ENCODE results near the gene BTBD2.
"Not testable (repeated sequence)": the region's sequence is repeated elsewhere in the genome, so short reads cannot be mapped to it uniquely, and the experiment has no call there.

The BTBD2 gene

GRCh38 chr19:1991018-1991913 lies 24.2 kb downstream of the BTBD2 start:
- Histone ChIP-seq H3K4me1 (ENCODE audit: control insufficient read depth in 1 of 2, insufficient read depth in 2 of 2, low read length in 2 of 2) (no peaks in the 10 kb centered on the region), H3K27me3 (ENCODE audit: control insufficient read depth in 1 of 2, insufficient read depth in 2 of 2, low read length in 2 of 2) (no peaks in the 10 kb centered on the region), H3K27ac (ENCODE audit: low read depth, low read length) (no peak overlapping the region), H3K9me3 (ENCODE audit: control insufficient read depth in 1 of 2, low read length in 2 of 2) (no peaks in the 10 kb centered on the region), H3K4me3 (ENCODE audit: low read depth in 1 of 2, low read length in 2 of 2) (no peak overlapping the region), H3K9ac (ENCODE audit: low read depth in 1 of 2, low read length in 2 of 2) (no peak overlapping the region), H3K36me3 (ENCODE audit: control insufficient read depth in 1 of 2, insufficient read depth in 2 of 2, low read length in 2 of 2) (peaks cover 25 to 56% of the 10 kb centered on the region in 2 donors)

- H3K9ac ChIP-seq (ENCODE audit: low read depth in 1 of 2, low read length in 2 of 2): no peak overlapping the region
These were observed 25.1 kb downstream of the BTBD2 start for GRCh38 chr19:1990230-1991017.

GRCh38 chr19:1989513-1990229 lies 25.8 kb downstream of the BTBD2 start:
- Histone ChIP-seq H3K4me3 (ENCODE audit: low read depth in 1 of 2, low read length in 2 of 2) (no peak overlapping the region), H3K9ac (ENCODE audit: low read depth in 1 of 2, low read length in 2 of 2) (no peak overlapping the region), H3K36me3 (ENCODE audit: control insufficient read depth in 1 of 2, insufficient read depth in 2 of 2, low read length in 2 of 2) (peaks cover 24 to 65% of the 10 kb centered on the region in 2 donors), H3K27ac (ENCODE audit: low read depth, low read length) (no peak overlapping the region), H3K4me1 (ENCODE audit: control insufficient read depth in 1 of 2, insufficient read depth in 2 of 2, low read length in 2 of 2) (no peaks in the 10 kb centered on the region), H3K9me3 (ENCODE audit: control insufficient read depth in 1 of 2, low read length in 2 of 2) (no peaks in the 10 kb centered on the region), H3K27me3 (ENCODE audit: control insufficient read depth in 1 of 2, insufficient read depth in 2 of 2, low read length in 2 of 2) (no peaks in the 10 kb centered on the region)

More at GRCh38 chr19:1990230-1991017, 25.1 kb downstream of the BTBD2 start:
- no peaks in the 10 kb centered on the region for H3K4me1 ChIP-seq (ENCODE audit: control insufficient read depth in 1 of 2, insufficient read depth in 2 of 2, low read length in 2 of 2)
- no peaks in the 10 kb centered on the region for H3K9me3 ChIP-seq (ENCODE audit: control insufficient read depth in 1 of 2, low read length in 2 of 2)
- H3K36me3 ChIP-seq (ENCODE audit: control insufficient read depth in 1 of 2, insufficient read depth in 2 of 2, low read length in 2 of 2): peaks cover 24 to 58% of the 10 kb centered on the region in 2 donors
- H3K27ac ChIP-seq (ENCODE audit: low read depth, low read length): no peak overlapping the region
- no peak overlapping the region for H3K4me3 ChIP-seq (ENCODE audit: low read depth in 1 of 2, low read length in 2 of 2)
- no peaks in the 10 kb centered on the region for H3K27me3 ChIP-seq (ENCODE audit: control insufficient read depth in 1 of 2, insufficient read depth in 2 of 2, low read length in 2 of 2)

- H3K9ac ChIP-seq (ENCODE audit: low read depth in 1 of 2, low read length in 2 of 2); H3K27ac ChIP-seq (ENCODE audit: low read depth, low read length); H3K4me1 ChIP-seq (ENCODE audit: control insufficient read depth in 1 of 2, insufficient read depth in 2 of 2, low read length in 2 of 2); H3K27me3 ChIP-seq (ENCODE audit: control insufficient read depth in 1 of 2, insufficient read depth in 2 of 2, low read length in 2 of 2); H3K4me3 ChIP-seq (ENCODE audit: low read depth in 1 of 2, low read length in 2 of 2); H3K9me3 ChIP-seq (ENCODE audit: control insufficient read depth in 1 of 2, low read length in 2 of 2): not testable (repeated sequence)
- H3K36me3 ChIP-seq (ENCODE audit: control insufficient read depth in 1 of 2, insufficient read depth in 2 of 2, low read length in 2 of 2): peaks cover 24 to 69% of the 10 kb centered on the region in 2 donors
These were observed 27.1 kb downstream of the BTBD2 start for GRCh38 chr19:1988464-1988863.

GRCh38 chr19:1987197-1988187 lies 28.0 kb downstream of the BTBD2 start:
- peaks cover 24 to 66% of the 10 kb centered on the region in 2 donors for H3K36me3 ChIP-seq (ENCODE audit: control insufficient read depth in 1 of 2, insufficient read depth in 2 of 2, low read length in 2 of 2)
- no peaks in the 10 kb centered on the region for H3K27me3 ChIP-seq (ENCODE audit: control insufficient read depth in 1 of 2, insufficient read depth in 2 of 2, low read length in 2 of 2)
- no peak overlapping the region for H3K9ac ChIP-seq (ENCODE audit: low read depth in 1 of 2, low read length in 2 of 2)
- H3K4me3 ChIP-seq (ENCODE audit: low read depth in 1 of 2, low read length in 2 of 2): no peak overlapping the region
- H3K4me1 ChIP-seq (ENCODE audit: control insufficient read depth in 1 of 2, insufficient read depth in 2 of 2, low read length in 2 of 2): no peaks in the 10 kb centered on the region
- H3K27ac ChIP-seq (ENCODE audit: low read depth, low read length): no peak overlapping the region
- no peaks in the 10 kb centered on the region for H3K9me3 ChIP-seq (ENCODE audit: control insufficient read depth in 1 of 2, low read length in 2 of 2)

- no peak overlapping the region for H3K9ac ChIP-seq (ENCODE audit: low read depth in 1 of 2, low read length in 2 of 2)
- no peak overlapping the region for H3K4me3 ChIP-seq (ENCODE audit: low read depth in 1 of 2, low read length in 2 of 2)
- peaks cover 24 to 75% of the 10 kb centered on the region in 2 donors for H3K36me3 ChIP-seq (ENCODE audit: control insufficient read depth in 1 of 2, insufficient read depth in 2 of 2, low read length in 2 of 2)
- H3K9me3 ChIP-seq (ENCODE audit: control insufficient read depth in 1 of 2, low read length in 2 of 2): no peaks in the 10 kb centered on the region
- H3K27ac ChIP-seq (ENCODE audit: low read depth, low read length): no peak overlapping the region
- no peaks in the 10 kb centered on the region for H3K27me3 ChIP-seq (ENCODE audit: control insufficient read depth in 1 of 2, insufficient read depth in 2 of 2, low read length in 2 of 2)
- H3K4me1 ChIP-seq (ENCODE audit: control insufficient read depth in 1 of 2, insufficient read depth in 2 of 2, low read length in 2 of 2): no peaks in the 10 kb centered on the region
These were observed 29.0 kb downstream of the BTBD2 start for GRCh38 chr19:1986357-1987162.

- H3K4me1 ChIP-seq (ENCODE audit: control insufficient read depth in 1 of 2, insufficient read depth in 2 of 2, low read length in 2 of 2): no peaks in the 10 kb centered on the region
These were observed 29.7 kb downstream of the BTBD2 start for GRCh38 chr19:1985588-1986356.

GRCh38 chr19:1984357-1984756 lies 31.2 kb downstream of the BTBD2 start:
- no peak overlapping the region for H3K9ac ChIP-seq (ENCODE audit: low read depth in 1 of 2, low read length in 2 of 2)
- no peaks in the 10 kb centered on the region for H3K27me3 ChIP-seq (ENCODE audit: control insufficient read depth in 1 of 2, insufficient read depth in 2 of 2, low read length in 2 of 2)
- peaks cover 16 to 66% of the 10 kb centered on the region in 2 donors for H3K36me3 ChIP-seq (ENCODE audit: control insufficient read depth in 1 of 2, insufficient read depth in 2 of 2, low read length in 2 of 2)
- no peak overlapping the region for H3K27ac ChIP-seq (ENCODE audit: low read depth, low read length)
- H3K9me3 ChIP-seq (ENCODE audit: control insufficient read depth in 1 of 2, low read length in 2 of 2): no peaks in the 10 kb centered on the region
- no peaks in the 10 kb centered on the region for H3K4me1 ChIP-seq (ENCODE audit: control insufficient read depth in 1 of 2, insufficient read depth in 2 of 2, low read length in 2 of 2)
- H3K4me3 ChIP-seq (ENCODE audit: low read depth in 1 of 2, low read length in 2 of 2): no peak overlapping the region

More at GRCh38 chr19:1985588-1986356, 29.7 kb downstream of the BTBD2 start:
- H3K4me3 ChIP-seq (ENCODE audit: low read depth in 1 of 2, low read length in 2 of 2): no peak overlapping the region
- no peak overlapping the region for H3K9ac ChIP-seq (ENCODE audit: low read depth in 1 of 2, low read length in 2 of 2)
- H3K9me3 ChIP-seq (ENCODE audit: control insufficient read depth in 1 of 2, low read length in 2 of 2): no peaks in the 10 kb centered on the region
- H3K27me3 ChIP-seq (ENCODE audit: control insufficient read depth in 1 of 2, insufficient read depth in 2 of 2, low read length in 2 of 2): no peaks in the 10 kb centered on the region
- H3K36me3 ChIP-seq (ENCODE audit: control insufficient read depth in 1 of 2, insufficient read depth in 2 of 2, low read length in 2 of 2): peaks cover 27 to 74% of the 10 kb centered on the region in 2 donors
- H3K27ac ChIP-seq (ENCODE audit: low read depth, low read length): no peak overlapping the region

Measured in duodenal mucosa (tissue), 2 donors.